GM18507 (cell line): ENCODE data around the gene TMEM41A.

Experiments used
- DNase-seq: peaks from one replicate; pipeline ENCODE4 v3.0.0; 2011; ENCODE audit warnings: low read depth; ENCODE audit not compliant: insufficient read length; ENCODE audit errors: extremely low spot score
- FAIRE-seq: peaks from 2 replicates; lab custom pipeline; 2011; peaks lifted over from hg19 to GRCh38; lab: Jason Lieb, UNC

The TMEM41A gene

DNA sequence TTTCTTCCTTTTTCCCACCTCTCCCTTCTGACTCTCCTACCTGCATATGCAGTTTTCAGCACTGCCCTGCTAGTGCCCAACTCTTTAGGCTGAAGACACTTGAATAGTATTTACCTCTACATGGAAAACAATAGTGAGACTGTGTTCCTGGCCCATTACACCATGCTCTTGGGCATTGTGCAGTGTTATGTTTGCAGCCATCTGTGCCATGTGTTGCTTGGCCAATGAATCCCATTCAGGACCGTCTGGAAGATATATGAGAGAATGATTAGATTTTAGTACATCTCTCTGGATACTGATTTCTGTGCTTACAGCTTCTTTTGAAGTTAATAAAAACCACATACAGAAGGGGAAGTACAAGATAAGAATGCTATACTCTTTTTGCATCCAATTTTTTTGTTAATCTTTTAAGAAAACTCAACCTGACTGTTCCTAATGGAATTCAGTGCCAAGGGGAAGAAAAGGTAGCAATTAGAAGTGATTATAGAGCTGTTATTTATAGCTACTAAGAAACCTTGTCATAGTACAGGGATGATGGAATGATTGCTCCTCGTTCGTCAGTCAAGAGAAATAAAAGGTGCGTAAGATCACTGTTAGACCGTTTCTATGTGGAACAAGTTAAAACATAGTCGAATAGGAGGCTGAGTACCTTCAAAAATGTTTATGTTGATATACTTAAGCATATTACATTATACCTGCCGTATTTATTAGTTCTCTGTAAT, 58.9 kb downstream of the TMEM41A start:
- FAIRE-seq (no peak), DNase-seq (no peak)
